ENCODE measurements around the gene SP3. TPM values are rescaled to one million over a fixed set of nuclear protein-coding genes. Genes with fewer than 3 reads are reported as not detected.

The SP3 gene
- total RNA-seq, 1 experiment from 2014 or later, result 84.5 TPM

GRCh38 chr2:174007010-174007409 is 41.8 kb upstream of the SP3 start:
- POLR2A ChIA-PET (ENCODE audit: low non-redundant PET), result no interaction called here
- H3K4me1 ChIP-seq (ENCODE audit: insufficient read depth, low read length, poor library complexity, severe bottlenecking), result peaks cover 7% of the 10 kb centered on the region
- no peak overlapping the region for H3K4me3 ChIP-seq (ENCODE audit: low read depth, low read length, poor library complexity, severe bottlenecking)
- intact Hi-C loops (cut with micrococcal nuclease; ENCODE audit: unreplicated experiment), result no loop called here
- no peaks in the 10 kb centered on the region for H3K9me3 ChIP-seq (ENCODE audit: low read depth, low read length, poor library complexity, severe bottlenecking)
- H3K27me3 ChIP-seq (replicated peaks; ENCODE audit: insufficient read depth, low read depth, low read length, poor library complexity), result no peaks in the 10 kb centered on the region
- H3K36me3 ChIP-seq (ENCODE audit: insufficient read depth, low read length, poor library complexity, severe bottlenecking), result no peaks in the 10 kb centered on the region
- BruUV-seq (replicated peaks), result no TSS peak
- H3K27ac ChIP-seq (ENCODE audit: low read depth, low read length, poor library complexity, severe bottlenecking), result no peak overlapping the region
- CTCF ChIA-PET, result no interaction called here
- no peak for DNase-seq (ENCODE audit: low spot score)
- TF ChIP-seq, protein P1, sequence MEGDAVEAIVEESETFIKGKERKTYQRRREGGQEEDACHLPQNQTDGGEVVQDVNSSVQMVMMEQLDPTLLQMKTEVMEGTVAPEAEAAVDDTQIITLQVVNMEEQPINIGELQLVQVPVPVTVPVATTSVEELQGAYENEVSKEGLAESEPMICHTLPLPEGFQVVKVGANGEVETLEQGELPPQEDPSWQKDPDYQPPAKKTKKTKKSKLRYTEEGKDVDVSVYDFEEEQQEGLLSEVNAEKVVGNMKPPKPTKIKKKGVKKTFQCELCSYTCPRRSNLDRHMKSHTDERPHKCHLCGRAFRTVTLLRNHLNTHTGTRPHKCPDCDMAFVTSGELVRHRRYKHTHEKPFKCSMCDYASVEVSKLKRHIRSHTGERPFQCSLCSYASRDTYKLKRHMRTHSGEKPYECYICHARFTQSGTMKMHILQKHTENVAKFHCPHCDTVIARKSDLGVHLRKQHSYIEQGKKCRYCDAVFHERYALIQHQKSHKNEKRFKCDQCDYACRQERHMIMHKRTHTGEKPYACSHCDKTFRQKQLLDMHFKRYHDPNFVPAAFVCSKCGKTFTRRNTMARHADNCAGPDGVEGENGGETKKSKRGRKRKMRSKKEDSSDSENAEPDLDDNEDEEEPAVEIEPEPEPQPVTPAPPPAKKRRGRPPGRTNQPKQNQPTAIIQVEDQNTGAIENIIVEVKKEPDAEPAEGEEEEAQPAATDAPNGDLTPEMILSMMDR (conservative IDR thresholded peaks at IDR 0.05; ENCODE audit: low read depth, low read length), result no peak
- TF ChIP-seq EZH2 (IDR thresholded peaks at IDR 0.05; ENCODE audit: borderline replicate concordance, low read depth, low read length, poor library complexity, severe bottlenecking), result no peak

DNA sequence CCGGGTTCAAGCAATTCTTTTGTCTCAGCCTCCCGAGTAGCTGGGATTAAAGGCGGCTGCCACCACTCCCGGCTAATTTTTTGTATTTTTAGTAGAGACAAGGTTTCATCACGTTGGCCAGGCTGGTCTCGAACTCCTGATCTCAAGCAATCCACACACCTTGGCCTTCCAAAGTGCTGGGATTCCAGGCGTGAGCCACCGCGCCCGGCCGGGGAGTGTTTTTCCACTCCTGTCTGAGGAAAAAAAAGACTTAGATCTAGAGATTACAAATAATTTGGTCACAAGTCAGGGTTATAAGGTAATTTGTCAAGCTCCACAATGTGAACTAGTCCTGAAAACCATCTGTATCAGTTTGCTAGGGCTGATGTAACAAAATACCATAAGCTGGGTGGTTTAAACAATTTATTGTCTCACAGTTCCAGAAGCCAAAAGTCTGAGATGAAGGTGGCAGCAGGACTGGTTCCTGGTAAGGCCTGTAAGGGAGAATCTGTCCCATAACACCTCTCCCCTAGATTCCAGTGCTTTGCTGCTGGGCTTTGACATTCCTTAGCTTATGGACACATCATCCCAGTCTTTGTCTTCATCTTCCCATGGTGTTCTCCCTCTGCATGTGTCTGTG is 40.7 kb upstream of the SP3 start:
- CTCF ChIA-PET, result no interaction called here
- no peak for DNase-seq (ENCODE audit: low spot score)

DNA sequence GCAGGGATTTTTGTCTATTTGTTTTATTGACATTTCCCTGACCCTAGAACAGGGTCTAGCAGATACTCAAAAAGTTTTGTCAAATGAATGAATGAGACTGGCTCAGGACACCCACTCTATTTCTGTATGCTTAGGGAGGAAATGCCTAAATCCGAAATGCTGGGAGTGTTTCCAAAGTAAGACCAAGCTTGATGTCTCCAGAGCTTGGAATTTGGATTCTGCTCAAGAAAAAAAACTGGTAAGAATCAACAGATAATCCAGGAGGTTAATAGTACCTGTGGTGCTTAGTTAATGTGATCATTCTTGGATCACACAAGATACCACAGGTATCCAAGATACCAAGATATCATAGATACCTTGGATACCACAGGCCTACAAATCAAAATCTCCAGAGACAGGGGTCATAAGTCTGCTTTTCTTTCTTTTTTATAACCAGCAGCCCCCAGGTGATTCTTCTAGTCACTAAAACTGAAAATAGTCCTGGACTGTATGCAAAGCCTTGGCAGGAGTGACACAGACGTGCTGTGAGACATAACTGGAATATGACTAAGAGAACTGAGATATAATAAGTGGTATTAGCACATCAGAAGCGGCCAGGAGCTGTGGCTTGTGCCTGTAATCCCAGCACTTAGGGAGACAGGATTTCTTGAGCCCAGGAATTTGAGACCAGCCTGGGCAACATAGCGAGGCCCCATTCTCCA is 39.9 kb upstream of the SP3 start:
- intact Hi-C loops (cut with micrococcal nuclease; ENCODE audit: unreplicated experiment), result no loop called here
- Histone ChIP-seq H3K27ac (ENCODE audit: low read depth, low read length, poor library complexity, severe bottlenecking) (no peak overlapping the region), H3K4me1 (ENCODE audit: insufficient read depth, low read length, poor library complexity, severe bottlenecking) (peaks cover 7% of the 10 kb centered on the region), H3K36me3 (ENCODE audit: insufficient read depth, low read length, poor library complexity, severe bottlenecking) (no peaks in the 10 kb centered on the region), H3K9me3 (ENCODE audit: low read depth, low read length, poor library complexity, severe bottlenecking) (no peaks in the 10 kb centered on the region), H3K27me3 (replicated peaks; ENCODE audit: insufficient read depth, low read depth, low read length, poor library complexity) (no peaks in the 10 kb centered on the region), H3K4me3 (ENCODE audit: low read depth, low read length, poor library complexity, severe bottlenecking) (no peak overlapping the region)
- no TSS peak for BruUV-seq (replicated peaks)
- TF ChIP-seq EZH2 (IDR thresholded peaks at IDR 0.05; ENCODE audit: borderline replicate concordance, low read depth, low read length, poor library complexity, severe bottlenecking), result no peak
- TF ChIP-seq, protein P1 (conservative IDR thresholded peaks at IDR 0.05; ENCODE audit: low read depth, low read length), result no peak
- no peak for DNase-seq (ENCODE audit: low spot score)
- CTCF ChIA-PET, result no interaction called here
- POLR2A ChIA-PET (ENCODE audit: low non-redundant PET), result interaction anchor here (0.6 kb wide), 1 partner anchor 41 kb away, joined by 3 read pairs; no protein-coding TSS in a partner anchor

More for the DNA sequence above, 40.7 kb upstream of the SP3 start:
- Histone ChIP-seq H3K9me3 (ENCODE audit: low read depth, low read length, poor library complexity, severe bottlenecking) (no peaks in the 10 kb centered on the region), H3K4me3 (ENCODE audit: low read depth, low read length, poor library complexity, severe bottlenecking) (no peak overlapping the region), H3K27ac (ENCODE audit: low read depth, low read length, poor library complexity, severe bottlenecking) (no peak overlapping the region), H3K4me1 (ENCODE audit: insufficient read depth, low read length, poor library complexity, severe bottlenecking) (peaks cover 7% of the 10 kb centered on the region), H3K36me3 (ENCODE audit: insufficient read depth, low read length, poor library complexity, severe bottlenecking) (no peaks in the 10 kb centered on the region), H3K27me3 (replicated peaks; ENCODE audit: insufficient read depth, low read depth, low read length, poor library complexity) (no peaks in the 10 kb centered on the region)
- TF ChIP-seq, protein P1 (conservative IDR thresholded peaks at IDR 0.05; ENCODE audit: low read depth, low read length), result no peak
- no peak for TF ChIP-seq EZH2 (IDR thresholded peaks at IDR 0.05; ENCODE audit: borderline replicate concordance, low read depth, low read length, poor library complexity, severe bottlenecking)
- intact Hi-C loops (cut with micrococcal nuclease; ENCODE audit: unreplicated experiment), result no loop called here
- BruUV-seq (replicated peaks), result no TSS peak
- POLR2A ChIA-PET (ENCODE audit: low non-redundant PET), result no interaction called here

All from A673 (cell line).